HG03432 (cell line): ENCODE results near the gene LDLRAD4.

Source experiments
- ATAC-seq: cut with Tn5 transposase; IDR thresholded peaks from one replicate; pipeline ENCODE4 v1.9.1; 2021; ENCODE audit warnings: mild to moderate bottlenecking, moderate library complexity; ENCODE audit not compliant: unreplicated experiment

Gene LDLRAD4

GRCh38 chr18:13440277-13441248 is 222.0 kb downstream of the LDLRAD4 start:
- no peak for ATAC-seq

GRCh38 chr18:13441736-13442135 is 223.2 kb downstream of the LDLRAD4 start:
- no peak for ATAC-seq

- no peak for ATAC-seq
Observed at GRCh38 chr18:13442451-13442850, 223.9 kb downstream of the LDLRAD4 start.

DNA sequence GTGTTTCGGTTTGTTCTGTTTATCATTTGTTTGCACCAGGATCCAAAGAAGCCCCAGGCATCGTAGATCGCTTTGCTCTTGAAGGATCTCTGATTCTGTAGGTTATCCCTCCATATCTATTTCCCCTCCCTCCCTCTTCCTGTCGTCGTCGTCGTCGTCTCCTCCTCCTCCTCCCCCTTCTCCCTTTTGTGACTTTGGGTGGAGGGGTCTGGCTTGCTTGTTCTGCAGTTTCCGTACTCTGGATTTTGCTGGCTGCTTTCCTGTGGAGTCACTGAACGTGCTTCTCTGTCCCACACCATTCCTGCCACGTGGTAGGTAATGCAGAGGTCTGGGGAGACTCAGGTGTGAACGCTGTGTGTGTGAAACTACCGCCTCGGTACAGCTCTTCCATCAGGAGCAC is 225.0 kb downstream of the LDLRAD4 start:
- ATAC-seq = no peak

GRCh38 chr18:13444430-13445240 is 226.1 kb downstream of the LDLRAD4 start:
- no peak for ATAC-seq

GRCh38 chr18:13445241-13445897 is 226.8 kb downstream of the LDLRAD4 start:
- no peak for ATAC-seq

GRCh38 chr18:13446024-13446423 is 227.5 kb downstream of the LDLRAD4 start:
- no peak for ATAC-seq

GRCh38 chr18:13446610-13447461 is 228.3 kb downstream of the LDLRAD4 start:
- ATAC-seq = no peak

- no peak for ATAC-seq
Observed at GRCh38 chr18:13447621-13448334, 229.2 kb downstream of the LDLRAD4 start.

DNA sequence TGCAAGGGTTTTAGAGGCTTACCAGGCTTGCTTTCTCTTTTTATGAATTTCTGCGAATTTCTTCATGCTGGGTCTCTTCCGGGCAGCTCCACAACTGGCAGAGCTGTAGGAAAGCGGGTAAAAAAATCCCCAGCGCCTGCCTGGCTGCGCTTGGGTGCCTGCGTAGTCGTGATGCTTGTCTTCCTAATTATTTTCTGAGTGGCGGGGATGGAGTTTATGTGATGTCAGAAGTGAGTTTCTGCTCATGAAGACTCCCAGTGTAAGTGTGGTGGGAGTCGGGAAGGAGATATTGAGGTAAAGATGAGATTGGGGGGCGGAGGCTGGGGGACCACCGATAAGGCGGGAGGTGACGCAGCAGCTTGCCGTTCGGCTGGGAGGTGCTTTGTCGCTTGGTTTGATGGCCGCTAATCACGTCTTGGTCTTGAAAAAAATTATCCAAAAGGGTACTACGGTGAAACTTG is 229.8 kb downstream of the LDLRAD4 start:
- no peak for ATAC-seq

DNA sequence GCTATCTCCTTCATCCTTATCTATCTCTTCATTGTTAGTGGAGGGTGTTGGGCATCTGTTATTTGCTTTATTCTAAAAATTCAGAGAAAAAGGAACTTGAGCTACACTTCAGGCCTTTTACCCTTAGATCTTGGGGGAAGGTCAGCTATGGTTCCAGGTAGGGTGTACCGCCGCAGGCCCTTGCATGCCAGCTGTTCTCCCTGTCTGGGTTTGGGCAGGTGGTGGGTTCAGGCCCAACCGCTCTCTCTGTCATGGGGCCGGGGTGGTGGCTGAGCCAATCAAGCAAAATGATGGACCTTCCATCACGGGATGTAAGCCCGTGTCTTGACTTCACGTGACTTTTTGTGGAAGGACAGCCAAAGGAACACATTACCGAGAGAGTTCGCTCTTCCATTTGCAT is 231.1 kb downstream of the LDLRAD4 start:
- ATAC-seq = no peak

DNA sequence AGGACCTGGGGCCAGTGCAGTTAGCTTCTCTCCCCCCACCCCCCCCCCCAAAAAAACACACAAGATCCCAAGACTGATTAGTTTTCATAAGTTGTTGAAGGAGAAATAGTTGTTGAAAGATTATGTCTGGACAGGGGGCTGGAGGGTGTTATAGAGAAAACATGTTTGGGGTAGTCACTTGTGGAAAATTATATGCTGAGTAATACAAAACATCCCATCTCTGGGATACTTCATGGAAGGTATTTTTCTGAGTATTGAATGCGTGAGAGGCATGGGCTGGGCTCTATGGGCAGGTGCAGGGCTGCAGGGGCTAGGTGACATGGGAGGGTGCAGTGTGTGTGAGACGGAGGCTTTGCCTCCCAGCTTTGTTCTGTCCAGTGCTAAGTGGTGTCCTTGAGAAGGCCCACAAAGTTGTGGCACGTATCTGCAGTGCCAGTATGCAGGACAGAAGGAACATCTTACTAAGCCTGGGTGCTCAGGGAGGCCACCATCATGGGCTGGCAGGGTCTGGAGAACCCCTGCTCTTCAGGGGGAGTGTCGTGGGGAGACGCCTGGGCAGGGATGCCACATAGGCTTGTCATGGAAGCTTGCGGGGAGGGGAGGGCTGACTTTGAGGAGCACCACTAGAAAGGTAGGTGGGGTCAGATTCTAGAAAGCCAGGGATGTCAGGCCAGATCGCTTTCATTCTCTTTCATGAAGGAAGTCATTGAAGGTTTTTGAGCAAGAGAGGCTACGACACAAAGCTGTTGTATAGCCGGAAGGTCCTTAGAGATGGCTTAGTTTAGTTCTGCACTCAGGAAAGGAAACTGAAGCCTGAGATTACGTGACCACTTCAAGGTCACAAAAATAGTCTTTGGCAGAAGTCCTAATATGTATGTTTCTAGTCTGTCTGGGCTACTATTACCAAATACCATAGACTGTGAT is 232.0 kb downstream of the LDLRAD4 start:
- peak; percentile 77 for ATAC-seq

DNA sequence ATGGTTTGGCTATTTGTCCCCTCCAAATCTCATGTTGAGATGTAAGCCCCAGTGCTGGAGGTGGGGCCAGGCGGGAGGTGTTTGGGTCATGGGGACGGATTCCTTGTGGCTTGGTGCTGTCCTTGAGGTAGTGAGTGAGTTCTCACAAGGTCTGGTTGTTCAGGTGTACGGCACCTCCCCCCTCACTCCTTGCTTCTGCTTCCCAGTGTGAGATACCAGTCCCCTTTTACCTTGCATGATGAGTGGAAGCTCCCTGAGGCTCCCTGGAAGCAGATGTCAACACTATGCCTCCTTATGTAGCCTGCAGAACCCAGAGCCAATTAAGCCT is 232.6 kb downstream of the LDLRAD4 start:
- no peak for ATAC-seq

GRCh38 chr18:13451661-13452387 is 233.3 kb downstream of the LDLRAD4 start:
- ATAC-seq = no peak

GRCh38 chr18:13452388-13452811 is 233.8 kb downstream of the LDLRAD4 start:
- no peak for ATAC-seq

DNA sequence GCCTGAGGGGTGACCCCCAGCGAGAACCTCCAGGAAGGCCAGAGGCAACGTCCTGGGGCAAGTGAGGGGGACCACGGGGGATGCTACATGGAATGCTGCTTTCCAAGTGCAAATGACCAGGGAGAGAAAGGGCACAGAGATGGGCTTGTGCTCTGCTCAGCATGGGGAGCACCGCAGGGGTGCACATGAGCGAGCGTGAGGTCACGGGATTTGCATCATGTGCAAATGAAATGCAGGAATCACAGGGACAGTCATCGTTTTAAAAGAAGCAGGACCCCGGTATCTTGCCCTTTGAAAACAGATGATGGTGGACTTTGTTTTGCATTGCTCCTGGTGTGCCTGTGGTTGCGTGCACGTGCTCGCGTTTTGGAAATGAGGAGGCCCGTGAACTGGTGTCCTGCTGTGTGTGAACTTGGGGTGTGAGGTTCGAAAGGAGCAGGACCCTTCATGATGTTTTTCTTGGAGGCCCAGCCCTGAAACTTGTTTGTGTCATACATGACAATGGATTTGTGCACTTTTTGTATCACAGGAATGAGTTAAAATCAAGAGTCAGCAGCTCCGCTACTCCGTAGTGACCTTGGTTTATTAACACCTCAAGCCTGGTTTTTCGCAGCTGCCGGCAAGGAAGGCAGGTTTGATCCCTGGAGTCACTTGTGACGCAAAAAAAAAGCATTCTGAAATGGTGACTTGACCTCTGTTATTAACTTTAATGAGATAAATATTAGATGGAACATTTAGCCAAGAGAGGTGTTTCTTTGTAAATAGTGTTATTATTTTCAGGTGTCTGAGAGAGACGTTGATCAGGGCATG is 234.5 kb downstream of the LDLRAD4 start:
- ATAC-seq = no peak

DNA sequence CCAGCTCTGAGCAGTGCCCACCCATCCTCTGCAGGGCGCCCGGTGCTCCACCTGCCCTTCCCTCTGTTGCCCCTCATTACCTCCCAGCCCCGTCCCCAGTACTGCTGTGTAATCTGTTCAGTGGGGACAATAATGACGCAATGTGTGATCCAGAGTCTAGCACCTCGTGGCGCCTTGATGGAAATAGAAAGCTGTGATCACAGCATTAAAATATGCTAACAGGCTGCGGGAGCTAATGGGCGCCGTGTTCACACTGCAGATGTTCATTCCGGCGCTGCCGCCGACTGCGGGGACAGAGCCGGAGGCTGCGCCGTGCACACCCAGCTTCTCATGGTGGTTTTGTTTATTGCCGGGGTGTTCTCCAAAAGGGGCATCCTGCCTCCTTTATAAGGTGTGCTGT is 235.2 kb downstream of the LDLRAD4 start:
- no peak for ATAC-seq
